ENCODE measurements around the gene TM9SF3. TPM values are rescaled to one million over a fixed set of nuclear protein-coding genes. Genes with fewer than 3 reads are reported as not detected.

TM9SF3 gene
- total and polyA plus RNA-seq, 2 of the 4 experiments (the other 2 are of a cell fraction): 33.7 to 61.8 TPM

- H2BK5ac ChIP-seq (ENCODE audit: low read depth, low read length, poor library complexity, severe bottlenecking): no peak overlapping the region
- CTCF ChIA-PET: no interaction called here
- H3K56ac ChIP-seq (ENCODE audit: extremely low read depth, insufficient read depth, low read length): no peak overlapping the region
- H4K5ac ChIP-seq (ENCODE audit: low read depth, low read length): no peak overlapping the region
- H4K8ac ChIP-seq (ENCODE audit: low read depth in 2 of 2, low read length in 2 of 2): no peak overlapping the region
- no peak overlapping the region for H3K4me3 ChIP-seq (ENCODE audit: insufficient read depth, low read depth, low read length)
- POLR2A ChIA-PET (ENCODE audit: unreplicated experiment): no interaction called here
- H2BK20ac ChIP-seq (ENCODE audit: low read depth, low read length): no peak overlapping the region
- H3K9ac ChIP-seq (ENCODE audit: low read depth, low read length): no peak overlapping the region
- H4K20me1 ChIP-seq (ENCODE audit: insufficient read depth, low read length): no peaks in the 10 kb centered on the region
- H3K9me3 ChIP-seq (ENCODE audit: control insufficient read depth, insufficient read depth, low read length): no peaks in the 10 kb centered on the region
- H3K36me3 ChIP-seq (ENCODE audit: control insufficient read depth, insufficient read depth, low read length): no peaks in the 10 kb centered on the region
- dilution Hi-C loops (cut with HindIII; ENCODE audit: low sequenced_read_pairs, unreplicated experiment): no loop called here
- H4K91ac ChIP-seq (ENCODE audit: insufficient read depth, low read depth, low read length): no peak overlapping the region
- peaks cover 5% of the 10 kb centered on the region for H3K27me3 ChIP-seq (ENCODE audit: control insufficient read depth, insufficient read depth, low read length)
- no peak overlapping the region for H3K18ac ChIP-seq (ENCODE audit: low read depth, low read length)
- H3K9me1 ChIP-seq (ENCODE audit: insufficient read depth, low read length): no peaks in the 10 kb centered on the region
- H3K23ac ChIP-seq (ENCODE audit: low read depth, low read length): no peak overlapping the region
- no peaks in the 10 kb centered on the region for H3K79me1 ChIP-seq (ENCODE audit: low read depth in 1 of 2, low read length in 2 of 2)
- intact Hi-C loops (cut with micrococcal nuclease): no loop called here
- no TSS peak for BruUV-seq (replicated peaks)
- no peak overlapping the region for H3K4ac ChIP-seq (ENCODE audit: low read depth, low read length)
- H2BK15ac ChIP-seq (ENCODE audit: low read depth, low read length): no peak overlapping the region
- in situ Hi-C loops (cut with MboI; ENCODE audit: low sequenced_read_pairs): no loop called here
- H3K4me1 ChIP-seq (ENCODE audit: control insufficient read depth, insufficient read depth, low read length): no peaks in the 10 kb centered on the region
- H2AK5ac ChIP-seq (ENCODE audit: low read depth, low read length): no peak overlapping the region
- no peak overlapping the region for H2AFZ ChIP-seq (replicated peaks; ENCODE audit: low read length, poor library complexity)
- no peak overlapping the region for H2BK120ac ChIP-seq (ENCODE audit: low read depth, low read length)
- no peak overlapping the region for H3K27ac ChIP-seq (ENCODE audit: insufficient read depth, low read length)
- ATAC-seq (ENCODE audit: low read depth): no peak
- H3K4me2 ChIP-seq (ENCODE audit: low read depth, low read length): no peak overlapping the region
- WGBS, 2 experiments (ENCODE audit: extremely low coverage in 2 of 2, insufficient read length in 1 of 2): no CpG with 5 or more reads among the region's 7 CpGs
- H2AK9ac ChIP-seq (replicated peaks; ENCODE audit: low read depth, low read length, poor library complexity): no peak overlapping the region
- TF ChIP-seq CTCF (conservative IDR thresholded peaks at IDR 0.05; ENCODE audit: low read depth, low read length) (no peak), MAZ (IDR thresholded peaks at IDR 0.05; ENCODE audit: borderline replicate concordance, low read depth, low read length) (no peak), SMC3 (IDR thresholded peaks at IDR 0.05; ENCODE audit: low read depth, low read length) (no peak), RCOR1 (IDR thresholded peaks at IDR 0.05; ENCODE audit: insufficient replicate concordance, low read length) (no peak), CEBPB (IDR thresholded peaks at IDR 0.05; ENCODE audit: low read depth, low read length) (no peak), NFE2L2 (IDR thresholded peaks at IDR 0.05; ENCODE audit: low read depth, low read length) (no peak), FOS (IDR thresholded peaks at IDR 0.05; ENCODE audit: low read depth, low read length) (no peak), POLR2A (IDR thresholded peaks at IDR 0.05; ENCODE audit: low read depth, low read length) (no peak), MAFK (IDR thresholded peaks at IDR 0.05; ENCODE audit: low read depth, low read length) (no peak), BHLHE40 (IDR thresholded peaks at IDR 0.05; ENCODE audit: low read depth, low read length) (no peak)
- TF ChIP-seq, protein P1, sequence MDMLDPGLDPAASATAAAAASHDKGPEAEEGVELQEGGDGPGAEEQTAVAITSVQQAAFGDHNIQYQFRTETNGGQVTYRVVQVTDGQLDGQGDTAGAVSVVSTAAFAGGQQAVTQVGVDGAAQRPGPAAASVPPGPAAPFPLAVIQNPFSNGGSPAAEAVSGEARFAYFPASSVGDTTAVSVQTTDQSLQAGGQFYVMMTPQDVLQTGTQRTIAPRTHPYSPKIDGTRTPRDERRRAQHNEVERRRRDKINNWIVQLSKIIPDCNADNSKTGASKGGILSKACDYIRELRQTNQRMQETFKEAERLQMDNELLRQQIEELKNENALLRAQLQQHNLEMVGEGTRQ (IDR thresholded peaks at IDR 0.05; ENCODE audit: low read depth, low read length): no peak
- TF ChIP-seq, protein P2, sequence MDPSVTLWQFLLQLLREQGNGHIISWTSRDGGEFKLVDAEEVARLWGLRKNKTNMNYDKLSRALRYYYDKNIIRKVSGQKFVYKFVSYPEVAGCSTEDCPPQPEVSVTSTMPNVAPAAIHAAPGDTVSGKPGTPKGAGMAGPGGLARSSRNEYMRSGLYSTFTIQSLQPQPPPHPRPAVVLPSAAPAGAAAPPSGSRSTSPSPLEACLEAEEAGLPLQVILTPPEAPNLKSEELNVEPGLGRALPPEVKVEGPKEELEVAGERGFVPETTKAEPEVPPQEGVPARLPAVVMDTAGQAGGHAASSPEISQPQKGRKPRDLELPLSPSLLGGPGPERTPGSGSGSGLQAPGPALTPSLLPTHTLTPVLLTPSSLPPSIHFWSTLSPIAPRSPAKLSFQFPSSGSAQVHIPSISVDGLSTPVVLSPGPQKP (IDR thresholded peaks at IDR 0.05; ENCODE audit: borderline replicate concordance, low read depth, low read length): no peak
- H3K14ac ChIP-seq (replicated peaks; ENCODE audit: low read depth, low read length): no peak overlapping the region
- DNase-seq: no peak
These were observed 86.3 kb downstream of the TM9SF3 start for GRCh38 chr10:96500519-96500918.
